RWPE1 (cell line): ENCODE measurements around the gene DTX1.

ENCODE experiments used
- CTCF ChIA-PET: fragments of 350-600 bp; sonication (Branson Sonifier 250); formaldehyde crosslinking; extraction: SDS; loops from one replicate; lab custom pipeline; 2021; lab: Yijun Ruan, JAX
- POLR2A ChIA-PET: fragments of 400-600 bp; formaldehyde crosslinking; extraction: SDS; loops from one replicate; lab custom pipeline; 2020; ENCODE audit warnings: antibody characterized with exemption; ENCODE audit not compliant: low non-redundant PET; lab: Yijun Ruan, JAX
- DNase-seq: peaks from one replicate; pipeline ENCODE4 v3.0.0; 2012; ENCODE audit warnings: low spot score
- H3K27ac ChIP-seq: fragments of 450-650 bp; 2 replicates; pipeline ENCODE4 v1.5.1; 2017
- TF ChIP-seq, protein P1 (sequence below): fragments of 450-650 bp; conservative IDR thresholded peaks from 2 replicates; pipeline ENCODE4 v1.5.1; 2017; ENCODE audit warnings: low read depth, mild to moderate bottlenecking

DTX1 gene

DNA sequence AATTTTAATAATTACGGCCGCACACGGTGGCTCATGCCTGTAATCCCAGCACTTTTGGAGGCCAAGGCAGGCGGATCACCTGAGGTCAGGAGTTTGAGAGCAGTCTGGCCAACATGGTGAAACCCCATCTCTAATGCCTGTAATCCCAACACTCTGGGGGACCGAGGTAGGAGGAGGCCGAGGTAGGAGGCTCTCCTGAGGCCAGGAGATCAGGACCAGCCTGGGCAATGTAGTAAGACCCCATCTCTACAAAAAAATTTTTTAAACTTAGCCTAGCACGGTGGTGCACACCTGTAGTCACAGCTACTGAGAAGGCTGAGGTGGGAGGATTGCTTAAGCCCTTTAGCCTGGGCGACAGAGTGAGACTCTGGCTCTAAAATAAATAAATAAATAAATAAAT is 87.4 kb downstream of the DTX1 start:
- TF ChIP-seq, protein P1, sequence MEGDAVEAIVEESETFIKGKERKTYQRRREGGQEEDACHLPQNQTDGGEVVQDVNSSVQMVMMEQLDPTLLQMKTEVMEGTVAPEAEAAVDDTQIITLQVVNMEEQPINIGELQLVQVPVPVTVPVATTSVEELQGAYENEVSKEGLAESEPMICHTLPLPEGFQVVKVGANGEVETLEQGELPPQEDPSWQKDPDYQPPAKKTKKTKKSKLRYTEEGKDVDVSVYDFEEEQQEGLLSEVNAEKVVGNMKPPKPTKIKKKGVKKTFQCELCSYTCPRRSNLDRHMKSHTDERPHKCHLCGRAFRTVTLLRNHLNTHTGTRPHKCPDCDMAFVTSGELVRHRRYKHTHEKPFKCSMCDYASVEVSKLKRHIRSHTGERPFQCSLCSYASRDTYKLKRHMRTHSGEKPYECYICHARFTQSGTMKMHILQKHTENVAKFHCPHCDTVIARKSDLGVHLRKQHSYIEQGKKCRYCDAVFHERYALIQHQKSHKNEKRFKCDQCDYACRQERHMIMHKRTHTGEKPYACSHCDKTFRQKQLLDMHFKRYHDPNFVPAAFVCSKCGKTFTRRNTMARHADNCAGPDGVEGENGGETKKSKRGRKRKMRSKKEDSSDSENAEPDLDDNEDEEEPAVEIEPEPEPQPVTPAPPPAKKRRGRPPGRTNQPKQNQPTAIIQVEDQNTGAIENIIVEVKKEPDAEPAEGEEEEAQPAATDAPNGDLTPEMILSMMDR = no peak
- DNase-seq = no peak
- no peak overlapping the region for H3K27ac ChIP-seq
- ChIA-PET CTCF (no interaction called here), POLR2A (no interaction called here)

- TF ChIP-seq, protein P1 = no peak
- ChIA-PET CTCF (no interaction called here), POLR2A (no interaction called here)
- H3K27ac ChIP-seq = no peak overlapping the region
- no peak for DNase-seq
Observed at GRCh38 chr12:113144806-113145205, 88.3 kb downstream of the DTX1 start.

GRCh38 chr12:113145720-113146551 is 89.4 kb downstream of the DTX1 start:
- ChIA-PET CTCF (no interaction called here), POLR2A (no interaction called here)
- H3K27ac ChIP-seq = no peak overlapping the region
- no peak for DNase-seq
- TF ChIP-seq, protein P1 = no peak

- POLR2A ChIA-PET = no interaction called here
Observed at GRCh38 chr12:113146999-113147398, 90.5 kb downstream of the DTX1 start.

More at GRCh38 chr12:113146999-113147398, 90.5 kb downstream of the DTX1 start:
- CTCF ChIA-PET = no interaction called here
- TF ChIP-seq, protein P1 = no peak
- no peak for DNase-seq
- no peak overlapping the region for H3K27ac ChIP-seq
